GM23338 (cell line): ENCODE measurements around the gene ZWINT. TPM values are rescaled to one million over a fixed set of nuclear protein-coding genes. Genes with fewer than 3 reads are reported as not detected.

Experiments used
- ATAC-seq: fragments of 200-7000 bp; cut with Tn5 transposase; 3 replicates; pipeline ENCODE4 v1.9.1; 2020
- DNase-seq: peaks from one replicate; pipeline ENCODE4 v3.0.0-alpha.2; 2015; ENCODE audit warnings: low spot score
- H2AFZ ChIP-seq: fragments of 200-600 bp; sonication (generic); 2 replicates; pipeline ENCODE4 v1.8.0; 2016; ENCODE audit warnings: antibody characterized with exemption, mild to moderate bottlenecking, moderate library complexity
- H3F3A ChIP-seq: fragments of 200-600 bp; sonication (generic); replicated peaks from 2 replicates; pipeline ENCODE4 v1.8.0; 2017; ENCODE audit warnings: antibody characterized with exemption, mixed run types, low read depth
- H3K27ac ChIP-seq: fragments of 200-600 bp; sonication (generic); 2 replicates; pipeline ENCODE4 v1.6.1; 2016; ENCODE audit warnings: low read depth
- H3K27me3 ChIP-seq: fragments of 200-600 bp; sonication (generic); 2 replicates; pipeline ENCODE4 v1.8.0; 2016; ENCODE audit warnings: mild to moderate bottlenecking, mixed run types, moderate library complexity; ENCODE audit not compliant: insufficient read depth
- H3K36me3 ChIP-seq: fragments of 200-600 bp; sonication (generic); 2 replicates; pipeline ENCODE4 v1.8.0; 2016; ENCODE audit warnings: mild to moderate bottlenecking; ENCODE audit not compliant: insufficient read depth
- H3K4me1 ChIP-seq: fragments of 200-600 bp; sonication (generic); 2 replicates; pipeline ENCODE4 v1.8.0; 2016; ENCODE audit warnings: mild to moderate bottlenecking, moderate library complexity; ENCODE audit not compliant: insufficient read depth
- H3K4me2 ChIP-seq: fragments of 200-600 bp; sonication (generic); 2 replicates; pipeline ENCODE4 v1.7.1; 2017; ENCODE audit warnings: mixed run types
- H3K4me3 ChIP-seq: fragments of 200-600 bp; sonication (generic); 2 replicates; pipeline ENCODE4 v1.6.1; 2016; ENCODE audit warnings: mixed run types
- H3K79me2 ChIP-seq: fragments of 200-600 bp; sonication (generic); replicated peaks from 2 replicates; pipeline ENCODE4 v1.8.0; 2017; ENCODE audit warnings: mild to moderate bottlenecking; ENCODE audit not compliant: insufficient read depth
- H3K9me2 ChIP-seq: fragments of 200-600 bp; sonication (generic); 2 replicates; pipeline ENCODE4 v1.8.0; 2017; ENCODE audit not compliant: insufficient read depth
- H4K20me1 ChIP-seq: fragments of 200-600 bp; sonication (generic); replicated peaks from 2 replicates; pipeline ENCODE4 v1.8.0; 2017; ENCODE audit warnings: mild to moderate bottlenecking; ENCODE audit not compliant: insufficient read depth
- H3K27ac Mint-ChIP-seq: 2 replicates; pipeline ENCODE4 v1.8.0; 2020; ENCODE audit warnings: inconsistent platforms, mild to moderate bottlenecking, moderate library complexity, mixed read lengths
- H3K27me3 Mint-ChIP-seq: 3 replicates; pipeline ENCODE4 v1.8.0; 2022; ENCODE audit warnings: low read depth, mild to moderate bottlenecking, moderate library complexity, mixed read lengths, inconsistent platforms; ENCODE audit not compliant: insufficient read depth, poor library complexity
- H3K36me3 Mint-ChIP-seq: 3 replicates; pipeline ENCODE4 v1.8.0; 2021; ENCODE audit warnings: low read depth, mild to moderate bottlenecking, inconsistent platforms, moderate library complexity, mixed read lengths
- H3K4me1 Mint-ChIP-seq: 3 replicates; pipeline ENCODE4 v1.8.0; 2020; ENCODE audit warnings: mild to moderate bottlenecking, inconsistent platforms, mixed read lengths
- H3K4me3 Mint-ChIP-seq: 3 replicates; pipeline ENCODE4 v1.8.0; 2021; ENCODE audit warnings: moderate library complexity, mild to moderate bottlenecking, inconsistent platforms, mixed read lengths
- H3K9me3 Mint-ChIP-seq: 3 replicates; pipeline ENCODE4 v1.8.0; 2020; ENCODE audit warnings: moderate library complexity, mild to moderate bottlenecking, inconsistent platforms, mixed read lengths
- CREB1 ChIP-seq: fragments of 250-450 bp; sonication (Bioruptor Pico); IDR thresholded peaks from 2 replicates; pipeline ENCODE4 v1.5.0; 2020; ENCODE audit warnings: low read depth, mild to moderate bottlenecking, moderate library complexity
- CTCF ChIP-seq, 2 experiments: fragments of 200-600 bp in 1 of 2; sonication (generic) in 1 of 2; conservative IDR thresholded peaks; 2 replicates each; pipeline versions ENCODE4 v1.5.1 to v1.6.1; 2016 to 2017; ENCODE audit warnings: antibody characterized with exemption in 2 of 2, low read depth in 2 of 2, mild to moderate bottlenecking in 2 of 2, moderate library complexity in 1 of 2
- EZH2phosphoT487 ChIP-seq: fragments of 200-600 bp; sonication (generic); IDR thresholded peaks from one replicate; pipeline ENCODE4 v1.8.1; 2018; ENCODE audit warnings: antibody characterized with exemption; ENCODE audit not compliant: unreplicated experiment
- JUNB ChIP-seq: IDR thresholded peaks from one replicate; pipeline ENCODE4 v1.6.1; 2016; ENCODE audit warnings: antibody characterized with exemption; ENCODE audit not compliant: unreplicated experiment
- POLR2AphosphoS5 ChIP-seq: IDR thresholded peaks from 2 replicates; pipeline ENCODE4 v1.6.1; 2016; ENCODE audit warnings: antibody characterized with exemption, low read depth
- REST ChIP-seq: IDR thresholded peaks from one replicate; pipeline ENCODE4 v1.6.1; 2018; ENCODE audit warnings: antibody characterized with exemption; ENCODE audit not compliant: unreplicated experiment
- ZNF114 ChIP-seq: fragments of 250-450 bp; sonication (Bioruptor Pico); IDR thresholded peaks from 2 replicates; pipeline ENCODE4 v1.5.0; 2020; ENCODE audit warnings: mild to moderate bottlenecking, moderate library complexity
- ZNF331 ChIP-seq: fragments of 250-450 bp; sonication (Bioruptor Pico); IDR thresholded peaks from 2 replicates; pipeline ENCODE4 v1.5.0; 2020; ENCODE audit warnings: low read depth, mild to moderate bottlenecking, moderate library complexity
- ZNF462 ChIP-seq: fragments of 250-450 bp; sonication (Bioruptor Pico); IDR thresholded peaks from 2 replicates; pipeline ENCODE4 v1.5.0; 2020; ENCODE audit warnings: mild to moderate bottlenecking, moderate library complexity
- polyA plus RNA-seq: library from polyadenylated mRNA; unstranded; fragments of >200 nt; fragmentation: Nextera tagmentation; extraction: Ambion mirVana; gene quantifications from 2 replicates; pipeline ENCODE4 v1.2.1, GENCODE V29; 2016
- total RNA-seq: library from RNA; depleted of rRNA; stranded (reverse); fragments of >200 nt; shearing (Covaris generic); gene quantifications from 2 replicates; pipeline ENCODE4 v1.2.3, GENCODE V29; 2014
- TF ChIP-seq, protein P1 (sequence below): IDR thresholded peaks from 2 replicates; pipeline ENCODE4 v1.6.1; 2016; ENCODE audit warnings: antibody characterized with exemption

ZWINT gene
- total and polyA plus RNA-seq, 2 experiments from 2014 or later: 83.7 to 109 TPM

- H3K4me1 ChIP-seq: no peaks in the 10 kb centered on the region
- H3K4me3 ChIP-seq: no peak overlapping the region
- no peaks in the 10 kb centered on the region for H4K20me1 ChIP-seq
- H3F3A ChIP-seq: no peaks in the 10 kb centered on the region
- no peak overlapping the region for H3K27ac ChIP-seq
- Mint-ChIP-seq H3K4me3 (no peak overlapping the region), H3K27ac (no peak overlapping the region), H3K27me3 (no peaks in the 10 kb centered on the region), H3K4me1 (no peaks in the 10 kb centered on the region), H3K36me3 (peaks cover 12% of the 10 kb centered on the region), H3K9me3 (peaks cover 18% of the 10 kb centered on the region)
- H3K79me2 ChIP-seq: no peaks in the 10 kb centered on the region
- no peak overlapping the region for H2AFZ ChIP-seq
- no peaks in the 10 kb centered on the region for H3K36me3 ChIP-seq
- TF ChIP-seq ZNF114 (CRISPR knock-in tag): no peak
- TF ChIP-seq CTCF (conservative IDR thresholded peaks at IDR 0.05; ENCODE audit: low read depth in 2 of 2): no peak
- TF ChIP-seq REST: no peak
- no peak for TF ChIP-seq CREB1 (CRISPR knock-in tag)
- TF ChIP-seq EZH2phosphoT487: no peak
- no peak for ATAC-seq
- H3K9me2 ChIP-seq: peaks cover 4% of the 10 kb centered on the region; the same call in 1 of the 2 replicates
- no peak overlapping the region for H3K4me2 ChIP-seq
- no peaks in the 10 kb centered on the region for H3K27me3 ChIP-seq
- DNase-seq: no peak
Observed at GRCh38 chr10:56319386-56319785, 41.7 kb downstream of the ZWINT start.

DNA sequence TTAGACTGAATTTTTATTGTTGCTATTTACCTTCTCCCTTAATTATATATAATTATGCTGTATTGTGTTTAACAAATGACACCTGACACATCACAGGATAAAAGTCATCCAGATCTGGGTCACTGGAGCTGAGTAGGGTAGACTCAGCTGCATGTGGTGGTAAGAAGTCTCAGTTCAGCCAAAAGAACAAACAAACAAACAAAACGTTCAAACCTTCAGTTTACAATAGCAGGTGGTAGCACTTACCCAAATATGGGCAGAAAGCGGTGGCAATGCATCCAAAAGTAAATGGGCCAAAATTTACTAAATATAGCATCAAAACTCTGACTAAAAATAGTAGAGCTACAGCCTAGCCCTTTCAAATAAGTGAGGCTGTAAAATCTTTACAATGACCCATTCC lies 42.2 kb downstream of the ZWINT start:
- H3K36me3 ChIP-seq: no peaks in the 10 kb centered on the region
- H3K79me2 ChIP-seq: no peaks in the 10 kb centered on the region
- Mint-ChIP-seq H3K27me3 (no peaks in the 10 kb centered on the region), H3K27ac (no peak overlapping the region), H3K4me3 (no peak overlapping the region), H3K36me3 (peaks cover 12% of the 10 kb centered on the region), H3K4me1 (no peaks in the 10 kb centered on the region), H3K9me3 (peaks cover 18% of the 10 kb centered on the region)
- H3K9me2 ChIP-seq: peaks cover 4% of the 10 kb centered on the region; the same call in 1 of the 2 replicates
- no peak for ATAC-seq
- no peaks in the 10 kb centered on the region for H3F3A ChIP-seq
- no peak overlapping the region for H3K4me3 ChIP-seq
- H3K27me3 ChIP-seq: no peaks in the 10 kb centered on the region
- no peak overlapping the region for H2AFZ ChIP-seq
- no peaks in the 10 kb centered on the region for H4K20me1 ChIP-seq
- no peak overlapping the region for H3K27ac ChIP-seq
- no peak overlapping the region for H3K4me2 ChIP-seq
- no peak for DNase-seq
- H3K4me1 ChIP-seq: no peaks in the 10 kb centered on the region
- TF ChIP-seq ZNF331 (no peak), JUNB (no peak), ZNF462 (CRISPR knock-in tag) (no peak), POLR2AphosphoS5 (no peak), ZNF114 (CRISPR knock-in tag) (no peak)
- TF ChIP-seq, protein P1, sequence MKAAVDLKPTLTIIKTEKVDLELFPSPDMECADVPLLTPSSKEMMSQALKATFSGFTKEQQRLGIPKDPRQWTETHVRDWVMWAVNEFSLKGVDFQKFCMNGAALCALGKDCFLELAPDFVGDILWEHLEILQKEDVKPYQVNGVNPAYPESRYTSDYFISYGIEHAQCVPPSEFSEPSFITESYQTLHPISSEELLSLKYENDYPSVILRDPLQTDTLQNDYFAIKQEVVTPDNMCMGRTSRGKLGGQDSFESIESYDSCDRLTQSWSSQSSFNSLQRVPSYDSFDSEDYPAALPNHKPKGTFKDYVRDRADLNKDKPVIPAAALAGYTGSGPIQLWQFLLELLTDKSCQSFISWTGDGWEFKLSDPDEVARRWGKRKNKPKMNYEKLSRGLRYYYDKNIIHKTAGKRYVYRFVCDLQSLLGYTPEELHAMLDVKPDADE: no peak
